Astrocyte (in vitro differentiated cells and primary cell): Measurements from ENCODE around the gene BRF1.

Experiments used
- EZH2 ChIP-seq: IDR thresholded peaks from 2 replicates; pipeline ENCODE4 v1.6.1; 2012; ENCODE audit warnings: mild to moderate bottlenecking, low read length, inconsistent platforms; ENCODE audit not compliant: insufficient read depth
- TF ChIP-seq, protein P1 (sequence below): IDR thresholded peaks from 2 replicates; pipeline ENCODE4 v1.5.1; 2011; ENCODE audit warnings: low read depth, mild to moderate bottlenecking, inconsistent platforms, low read length, moderate library complexity; ENCODE audit not compliant: insufficient read depth

DNA sequence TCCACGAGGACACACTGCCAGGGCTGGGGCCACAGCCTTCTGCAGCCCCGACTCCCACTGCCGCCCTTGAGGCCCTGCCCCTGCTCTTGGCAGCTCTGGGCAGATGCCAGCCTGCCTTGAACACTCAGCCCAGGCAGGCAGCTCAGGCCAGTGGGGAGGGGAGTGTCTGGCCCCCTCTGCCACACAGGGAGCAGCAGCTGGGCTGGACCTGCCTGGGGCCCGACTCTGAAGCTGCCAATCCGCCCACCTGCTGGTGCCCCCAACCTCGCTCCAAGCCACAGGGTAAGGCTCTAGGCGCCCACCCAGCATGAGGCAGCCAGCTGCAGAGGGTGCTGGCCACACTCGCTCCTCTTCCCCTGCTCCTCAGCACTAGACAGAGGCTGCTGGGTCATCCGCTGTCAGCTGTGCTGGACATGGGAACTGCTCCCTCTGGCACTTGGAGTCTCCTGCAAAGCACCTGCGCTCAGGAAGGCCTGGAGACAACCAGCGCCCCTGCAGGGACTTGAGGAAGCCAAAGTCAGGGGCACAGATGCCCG lies 95.1 kb downstream of the BRF1 start:
- TF ChIP-seq, protein P1, sequence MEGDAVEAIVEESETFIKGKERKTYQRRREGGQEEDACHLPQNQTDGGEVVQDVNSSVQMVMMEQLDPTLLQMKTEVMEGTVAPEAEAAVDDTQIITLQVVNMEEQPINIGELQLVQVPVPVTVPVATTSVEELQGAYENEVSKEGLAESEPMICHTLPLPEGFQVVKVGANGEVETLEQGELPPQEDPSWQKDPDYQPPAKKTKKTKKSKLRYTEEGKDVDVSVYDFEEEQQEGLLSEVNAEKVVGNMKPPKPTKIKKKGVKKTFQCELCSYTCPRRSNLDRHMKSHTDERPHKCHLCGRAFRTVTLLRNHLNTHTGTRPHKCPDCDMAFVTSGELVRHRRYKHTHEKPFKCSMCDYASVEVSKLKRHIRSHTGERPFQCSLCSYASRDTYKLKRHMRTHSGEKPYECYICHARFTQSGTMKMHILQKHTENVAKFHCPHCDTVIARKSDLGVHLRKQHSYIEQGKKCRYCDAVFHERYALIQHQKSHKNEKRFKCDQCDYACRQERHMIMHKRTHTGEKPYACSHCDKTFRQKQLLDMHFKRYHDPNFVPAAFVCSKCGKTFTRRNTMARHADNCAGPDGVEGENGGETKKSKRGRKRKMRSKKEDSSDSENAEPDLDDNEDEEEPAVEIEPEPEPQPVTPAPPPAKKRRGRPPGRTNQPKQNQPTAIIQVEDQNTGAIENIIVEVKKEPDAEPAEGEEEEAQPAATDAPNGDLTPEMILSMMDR, result no peak
- TF ChIP-seq EZH2, result no peak
